ENCODE measurements around the gene ABCA1.

DNA sequence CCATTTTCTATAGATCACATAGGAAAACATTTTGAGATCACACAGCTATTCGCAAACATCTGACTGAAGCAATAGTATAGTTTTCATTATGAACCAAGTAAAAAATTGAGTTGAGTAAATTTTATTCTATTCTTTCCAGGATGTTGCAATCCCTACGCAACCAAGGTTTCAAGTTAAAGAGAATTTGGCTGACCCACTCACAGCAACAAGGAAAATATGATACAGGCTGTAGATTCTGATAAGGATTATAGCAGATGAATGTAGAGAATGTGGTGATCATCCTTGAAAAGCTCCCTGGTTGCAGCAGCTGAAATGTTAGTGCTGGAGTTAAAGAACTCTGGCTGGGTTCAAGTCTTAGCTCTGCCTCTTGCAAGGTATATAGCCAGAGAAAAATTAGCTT, 4.7 kb downstream of the ABCA1 start:
- TF ChIP-seq EP300 (IDR thresholded peaks at IDR 0.05): no peak
- TF ChIP-seq POLR2A (IDR thresholded peaks at IDR 0.05): no peak
- TF ChIP-seq, protein P1, sequence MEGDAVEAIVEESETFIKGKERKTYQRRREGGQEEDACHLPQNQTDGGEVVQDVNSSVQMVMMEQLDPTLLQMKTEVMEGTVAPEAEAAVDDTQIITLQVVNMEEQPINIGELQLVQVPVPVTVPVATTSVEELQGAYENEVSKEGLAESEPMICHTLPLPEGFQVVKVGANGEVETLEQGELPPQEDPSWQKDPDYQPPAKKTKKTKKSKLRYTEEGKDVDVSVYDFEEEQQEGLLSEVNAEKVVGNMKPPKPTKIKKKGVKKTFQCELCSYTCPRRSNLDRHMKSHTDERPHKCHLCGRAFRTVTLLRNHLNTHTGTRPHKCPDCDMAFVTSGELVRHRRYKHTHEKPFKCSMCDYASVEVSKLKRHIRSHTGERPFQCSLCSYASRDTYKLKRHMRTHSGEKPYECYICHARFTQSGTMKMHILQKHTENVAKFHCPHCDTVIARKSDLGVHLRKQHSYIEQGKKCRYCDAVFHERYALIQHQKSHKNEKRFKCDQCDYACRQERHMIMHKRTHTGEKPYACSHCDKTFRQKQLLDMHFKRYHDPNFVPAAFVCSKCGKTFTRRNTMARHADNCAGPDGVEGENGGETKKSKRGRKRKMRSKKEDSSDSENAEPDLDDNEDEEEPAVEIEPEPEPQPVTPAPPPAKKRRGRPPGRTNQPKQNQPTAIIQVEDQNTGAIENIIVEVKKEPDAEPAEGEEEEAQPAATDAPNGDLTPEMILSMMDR (IDR thresholded peaks at IDR 0.05): no peak
- TF ChIP-seq POLR2AphosphoS5 (IDR thresholded peaks at IDR 0.05): no peak
